PC-3 (cell line): ENCODE results near the gene HNMT. TPM values are rescaled to one million over a fixed set of nuclear protein-coding genes. Genes with fewer than 3 reads are reported as not detected.
A peak's percentile ranks its signal among the peaks of the same experiment; 100 is the strongest.

Source experiments
- ATAC-seq: fragments of 200-7000 bp; cut with Tn5 transposase; 2 replicates; pipeline ENCODE4 v1.9.1; 2020; ENCODE audit warnings: mild to moderate bottlenecking, moderate library complexity
- BruUV-seq: library from RNA; stranded (reverse); fragments of 400-500 nt; replicated peaks from 2 replicates; lab custom pipeline; 2021; lab: Mats Ljungman, UMichigan
- CTCF ChIA-PET: fragments of 300-600 bp; sonication (Branson Sonifier 250); formaldehyde crosslinking; loops from one replicate; lab custom pipeline; 2022; ENCODE audit warnings: antibody characterized with exemption; lab: Charles Lee
- POLR2A ChIA-PET: fragments of 300-600 bp; sonication (Branson Sonifier 250); formaldehyde crosslinking; loops from one replicate; lab custom pipeline; 2022; ENCODE audit warnings: antibody characterized with exemption; ENCODE audit not compliant: unreplicated experiment; lab: Charles Lee
- DNase-seq: peaks from one replicate; pipeline ENCODE4 v3.0.0-alpha.2; 2015
- H2AFZ ChIP-seq: fragments of 300-600 bp; sonication (generic); 2 replicates; pipeline ENCODE4 v1.6.0; 2016; ENCODE audit warnings: antibody characterized with exemption, low read length
- H3F3A ChIP-seq: fragments of 300-600 bp; sonication (generic); one replicate; pipeline ENCODE4 v1.6.0; 2017; ENCODE audit warnings: antibody characterized with exemption, low read length, control low read depth, mild to moderate bottlenecking; ENCODE audit not compliant: unreplicated experiment
- H3K27ac ChIP-seq: fragments of 300-600 bp; sonication (generic); 2 replicates; pipeline ENCODE4 v1.5.1; 2016; ENCODE audit warnings: mild to moderate bottlenecking, low read length
- H3K27me3 ChIP-seq: fragments of 300-600 bp; sonication (generic); 2 replicates; pipeline ENCODE4 v1.6.1; 2016; ENCODE audit warnings: low read length, mixed read lengths
- H3K36me3 ChIP-seq: fragments of 300-600 bp; sonication (generic); 2 replicates; pipeline ENCODE4 v1.6.1; 2016; ENCODE audit warnings: low read depth, mixed run types, low read length, mixed read lengths
- H3K4me1 ChIP-seq: fragments of 300-600 bp; sonication (generic); 2 replicates; pipeline ENCODE4 v1.5.1; 2016; ENCODE audit warnings: low read length; ENCODE audit not compliant: insufficient read depth
- H3K4me2 ChIP-seq: fragments of 300-600 bp; sonication (generic); 2 replicates; pipeline ENCODE4 v1.6.0; 2016; ENCODE audit warnings: low read length
- H3K4me3 ChIP-seq: fragments of 300-600 bp; sonication (generic); 2 replicates; pipeline ENCODE4 v1.5.1; 2016; ENCODE audit warnings: mild to moderate bottlenecking, low read length, mixed read lengths
- H3K79me2 ChIP-seq: fragments of 300-600 bp; sonication (generic); 2 replicates; pipeline ENCODE4 v1.6.1; 2017; ENCODE audit warnings: low read length, mixed read lengths
- H3K9ac ChIP-seq: fragments of 300-600 bp; sonication (generic); 2 replicates; pipeline ENCODE4 v1.6.0; 2016; ENCODE audit warnings: mild to moderate bottlenecking, low read length
- H3K9me2 ChIP-seq: fragments of 300-600 bp; sonication (generic); replicated peaks from 2 replicates; pipeline ENCODE4 v1.6.1; 2016; ENCODE audit warnings: mixed run types, low read length, mixed read lengths
- H3K9me3 ChIP-seq: fragments of 300-600 bp; sonication (generic); 2 replicates; pipeline ENCODE4 v1.6.1; 2016; ENCODE audit warnings: low read length, mixed read lengths
- H4K20me1 ChIP-seq: fragments of 300-600 bp; sonication (generic); 2 replicates; pipeline ENCODE4 v1.6.1; 2016; ENCODE audit warnings: low read length, mixed read lengths
- EZH2 ChIP-seq: fragments of 300-600 bp; sonication (generic); IDR thresholded peaks from one replicate; pipeline ENCODE4 v1.6.1; 2017; ENCODE audit warnings: antibody characterized with exemption, mild to moderate bottlenecking, low read length; ENCODE audit not compliant: unreplicated experiment
- EZH2phosphoT487 ChIP-seq: fragments of 300-600 bp; sonication (generic); IDR thresholded peaks from 2 replicates; pipeline ENCODE4 v1.6.1; 2018; ENCODE audit warnings: mild to moderate bottlenecking, antibody characterized with exemption, low read length, borderline replicate concordance
- intact Hi-C: fragments of 100-400 bp; cut with micrococcal nuclease; formaldehyde crosslinking; loops from 2 replicates; pipeline ENCODE4 v1.9.0; 2023
- total RNA-seq: library from RNA; depleted of rRNA; stranded (reverse); fragments of >200 nt; gene quantifications from 2 replicates; pipeline ENCODE4 v1.2.3, GENCODE V29; 2014
- TF ChIP-seq, protein P1 (sequence below): fragments of 300-600 bp; sonication (generic); conservative IDR thresholded peaks from 2 replicates; pipeline ENCODE4 v1.5.1; 2017; ENCODE audit warnings: antibody characterized with exemption, low read depth, mild to moderate bottlenecking, low read length

The HNMT gene
- total RNA-seq, 1 experiment from 2014 or later = 7.1 TPM

- ChIA-PET POLR2A (no interaction called here), CTCF (no interaction called here)
- Histone ChIP-seq H3K9ac (no peak overlapping the region), H3K9me2 (no peaks in the 10 kb centered on the region), H3K36me3 (no peaks in the 10 kb centered on the region), H3K27me3 (no peaks in the 10 kb centered on the region), H3K4me2 (no peak overlapping the region), H3K4me3 (no peak overlapping the region), H2AFZ (no peak overlapping the region), H3K27ac (no peak overlapping the region), H3K4me1 (peaks cover 24% of the 10 kb centered on the region), H3K9me3 (no peaks in the 10 kb centered on the region), H3K79me2 (no peaks in the 10 kb centered on the region), H4K20me1 (no peaks in the 10 kb centered on the region), H3F3A (no peaks in the 10 kb centered on the region)
- no peak for ATAC-seq
- TF ChIP-seq EZH2phosphoT487 (no peak), EZH2 (no peak)
- TF ChIP-seq, protein P1, sequence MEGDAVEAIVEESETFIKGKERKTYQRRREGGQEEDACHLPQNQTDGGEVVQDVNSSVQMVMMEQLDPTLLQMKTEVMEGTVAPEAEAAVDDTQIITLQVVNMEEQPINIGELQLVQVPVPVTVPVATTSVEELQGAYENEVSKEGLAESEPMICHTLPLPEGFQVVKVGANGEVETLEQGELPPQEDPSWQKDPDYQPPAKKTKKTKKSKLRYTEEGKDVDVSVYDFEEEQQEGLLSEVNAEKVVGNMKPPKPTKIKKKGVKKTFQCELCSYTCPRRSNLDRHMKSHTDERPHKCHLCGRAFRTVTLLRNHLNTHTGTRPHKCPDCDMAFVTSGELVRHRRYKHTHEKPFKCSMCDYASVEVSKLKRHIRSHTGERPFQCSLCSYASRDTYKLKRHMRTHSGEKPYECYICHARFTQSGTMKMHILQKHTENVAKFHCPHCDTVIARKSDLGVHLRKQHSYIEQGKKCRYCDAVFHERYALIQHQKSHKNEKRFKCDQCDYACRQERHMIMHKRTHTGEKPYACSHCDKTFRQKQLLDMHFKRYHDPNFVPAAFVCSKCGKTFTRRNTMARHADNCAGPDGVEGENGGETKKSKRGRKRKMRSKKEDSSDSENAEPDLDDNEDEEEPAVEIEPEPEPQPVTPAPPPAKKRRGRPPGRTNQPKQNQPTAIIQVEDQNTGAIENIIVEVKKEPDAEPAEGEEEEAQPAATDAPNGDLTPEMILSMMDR = no peak
- no TSS peak for BruUV-seq
- intact Hi-C loops = no loop called here
- no peak for DNase-seq
These were observed 56.2 kb downstream of the HNMT start for GRCh38 chr2:138020432-138020831.

DNA sequence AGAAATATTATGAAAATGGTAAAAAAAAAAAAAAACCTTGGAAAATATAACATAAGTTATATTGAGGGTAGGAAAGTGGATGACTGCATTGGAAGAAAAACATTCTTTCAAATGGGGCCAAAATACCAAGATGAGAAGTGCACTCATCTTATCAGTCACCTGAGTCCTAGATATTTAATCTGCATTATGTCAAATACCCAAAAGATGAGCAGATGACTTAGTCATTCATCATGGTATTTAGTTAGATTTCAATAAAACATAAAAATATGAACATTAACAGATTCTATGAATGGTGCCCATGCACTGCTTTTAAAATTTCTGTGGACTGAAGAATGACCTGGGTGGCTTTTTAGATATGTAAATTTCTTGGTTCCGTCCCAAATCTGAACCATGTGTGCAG, 56.9 kb downstream of the HNMT start:
- BruUV-seq = no TSS peak
- ATAC-seq (no peak), DNase-seq (peak; percentile 16)
- no peak overlapping the region for H3K4me2 ChIP-seq
- no peaks in the 10 kb centered on the region for H3K79me2 ChIP-seq
- no peaks in the 10 kb centered on the region for H3K27me3 ChIP-seq
- no peak overlapping the region for H3K27ac ChIP-seq
- ChIA-PET POLR2A (no interaction called here), CTCF (no interaction called here)
- H2AFZ ChIP-seq = no peak overlapping the region
- peaks cover 18% of the 10 kb centered on the region for H3K4me1 ChIP-seq
- H3K36me3 ChIP-seq = no peaks in the 10 kb centered on the region
- no peaks in the 10 kb centered on the region for H3F3A ChIP-seq
- H3K9ac ChIP-seq = no peak overlapping the region
- H3K4me3 ChIP-seq = no peak overlapping the region
- H4K20me1 ChIP-seq = no peaks in the 10 kb centered on the region
- TF ChIP-seq EZH2phosphoT487 (no peak), EZH2 (no peak)
- TF ChIP-seq, protein P1 = no peak
- H3K9me2 ChIP-seq = no peaks in the 10 kb centered on the region
- no peaks in the 10 kb centered on the region for H3K9me3 ChIP-seq
- intact Hi-C loops = no loop called here

GRCh38 chr2:138023298-138023697, 59.0 kb downstream of the HNMT start:
- ATAC-seq = no peak
- ChIA-PET POLR2A (no interaction called here), CTCF (no interaction called here)
- no TSS peak for BruUV-seq
- H3K4me1 ChIP-seq = peaks cover 7% of the 10 kb centered on the region; the same call in 1 of the 2 replicates
- TF ChIP-seq EZH2phosphoT487 (no peak), EZH2 (no peak)
- TF ChIP-seq, protein P1 = no peak
- no peak overlapping the region for H2AFZ ChIP-seq
- H3K4me3 ChIP-seq = no peak overlapping the region
- H3F3A ChIP-seq = no peaks in the 10 kb centered on the region
- H3K4me2 ChIP-seq = no peak overlapping the region
- no peaks in the 10 kb centered on the region for H3K79me2 ChIP-seq
- no peaks in the 10 kb centered on the region for H3K9me3 ChIP-seq
- DNase-seq = no peak
- no peaks in the 10 kb centered on the region for H3K36me3 ChIP-seq
- no peaks in the 10 kb centered on the region for H4K20me1 ChIP-seq
- no peak overlapping the region for H3K9ac ChIP-seq
- intact Hi-C loops = no loop called here
- H3K27ac ChIP-seq = no peak overlapping the region
- no peaks in the 10 kb centered on the region for H3K27me3 ChIP-seq
- no peaks in the 10 kb centered on the region for H3K9me2 ChIP-seq
